GM21825 (cell line): ENCODE data around the gene BAIAP2L1.
"Not testable (repeated sequence)": the region's sequence is repeated elsewhere in the genome, so short reads cannot be mapped to it uniquely, and the experiment has no call there.

Source experiments
- ATAC-seq: cut with Tn5 transposase; IDR thresholded peaks from one replicate; pipeline ENCODE4 v1.9.1; 2021; ENCODE audit warnings: mild to moderate bottlenecking, moderate library complexity; ENCODE audit not compliant: unreplicated experiment

BAIAP2L1 gene

GRCh38 chr7:98323597-98324322, 77.1 kb downstream of the BAIAP2L1 start:
- no peak for ATAC-seq

GRCh38 chr7:98322331-98323270, 78.3 kb downstream of the BAIAP2L1 start:
- no peak for ATAC-seq

DNA sequence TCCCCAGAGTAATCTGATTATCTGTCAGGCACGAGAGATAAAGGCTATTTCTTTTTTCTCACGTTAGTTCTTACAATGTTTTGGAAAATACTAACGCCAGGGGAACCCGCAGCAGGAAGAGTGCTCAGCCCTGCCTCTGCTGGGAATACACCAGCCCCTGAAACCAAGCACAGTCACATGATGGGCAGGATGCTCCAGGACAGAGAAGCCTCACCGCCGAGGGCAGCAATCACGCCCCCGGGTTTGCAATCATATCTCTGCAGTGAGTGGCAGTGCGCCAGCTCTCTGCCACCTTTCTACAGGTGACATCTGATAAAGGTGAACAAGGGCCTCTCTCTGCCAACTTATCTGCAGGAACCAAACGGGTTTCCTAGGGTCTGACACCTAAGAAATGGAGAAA, 79.6 kb downstream of the BAIAP2L1 start:
- no peak for ATAC-seq

- no peak for ATAC-seq
Measured at GRCh38 chr7:98319176-98319575, 81.7 kb downstream of the BAIAP2L1 start.

- no peak for ATAC-seq
Measured at GRCh38 chr7:98317366-98318040, 83.4 kb downstream of the BAIAP2L1 start.

DNA sequence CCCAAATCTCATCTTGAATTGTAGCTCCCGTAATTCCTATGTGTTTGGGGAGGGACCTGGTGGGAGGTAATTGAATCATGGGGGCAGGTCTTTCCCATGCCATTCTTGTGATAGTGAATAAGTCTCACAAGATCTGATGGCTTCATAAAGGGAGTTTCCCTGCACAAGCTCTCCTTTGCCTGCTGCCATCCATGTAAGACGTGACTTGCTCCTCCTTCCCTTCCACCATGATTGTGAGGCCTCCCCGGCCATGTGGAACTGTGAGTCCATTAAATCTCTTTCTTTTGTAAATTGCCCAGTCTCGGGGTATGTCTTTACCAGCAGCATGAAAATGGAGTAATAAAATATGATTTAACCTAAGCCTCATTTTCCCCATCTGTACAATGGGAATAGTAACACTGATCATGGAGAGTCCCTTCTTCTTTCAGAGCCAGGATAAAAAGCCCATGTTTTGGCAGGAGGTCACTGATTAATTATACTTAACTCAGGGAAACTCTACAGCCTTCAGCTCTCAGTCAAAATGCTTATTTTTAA, 84.8 kb downstream of the BAIAP2L1 start:
- ATAC-seq, result not testable (repeated sequence)

GRCh38 chr7:98315318-98315993, 85.4 kb downstream of the BAIAP2L1 start:
- peak; percentile 60 for ATAC-seq

DNA sequence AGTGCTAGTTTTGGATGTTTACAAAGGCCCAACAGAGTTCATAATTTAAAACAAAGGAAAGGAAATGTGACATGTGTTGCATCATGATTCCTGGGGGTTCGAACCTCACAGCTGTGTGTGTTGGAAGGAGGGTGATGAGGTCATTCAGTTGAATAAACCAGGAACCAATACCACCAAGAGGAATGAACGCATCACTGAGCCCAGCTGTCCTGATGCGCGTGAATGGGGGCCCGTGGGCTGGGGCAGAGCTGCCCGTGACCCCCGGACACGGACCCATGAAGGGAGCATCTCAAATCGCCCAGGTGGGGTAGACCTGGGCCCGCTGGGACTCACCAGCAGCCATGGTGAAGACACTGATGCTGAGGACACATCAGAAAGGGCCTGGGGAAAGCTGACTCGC, 86.4 kb downstream of the BAIAP2L1 start:
- peak; percentile 48 for ATAC-seq

DNA sequence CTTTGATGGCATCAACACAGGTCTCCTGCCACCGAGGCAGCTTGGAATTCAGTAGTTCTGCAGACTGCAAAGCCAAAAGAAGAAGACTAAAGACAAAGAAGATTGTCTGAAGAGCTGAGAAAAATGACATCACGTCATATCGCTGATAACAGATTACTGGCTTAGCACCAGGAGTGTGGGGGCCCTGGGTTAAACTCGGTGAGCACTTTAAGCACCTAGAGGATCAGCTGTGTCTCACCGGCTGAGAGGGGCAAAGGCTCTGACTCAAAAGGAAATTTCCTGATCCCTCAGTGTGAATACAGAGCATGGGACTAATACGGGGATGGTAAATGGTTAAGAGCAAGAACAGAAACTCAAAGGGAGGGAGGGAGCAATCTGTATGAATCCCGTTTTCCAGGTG, 88.7 kb downstream of the BAIAP2L1 start:
- ATAC-seq, result no peak

DNA sequence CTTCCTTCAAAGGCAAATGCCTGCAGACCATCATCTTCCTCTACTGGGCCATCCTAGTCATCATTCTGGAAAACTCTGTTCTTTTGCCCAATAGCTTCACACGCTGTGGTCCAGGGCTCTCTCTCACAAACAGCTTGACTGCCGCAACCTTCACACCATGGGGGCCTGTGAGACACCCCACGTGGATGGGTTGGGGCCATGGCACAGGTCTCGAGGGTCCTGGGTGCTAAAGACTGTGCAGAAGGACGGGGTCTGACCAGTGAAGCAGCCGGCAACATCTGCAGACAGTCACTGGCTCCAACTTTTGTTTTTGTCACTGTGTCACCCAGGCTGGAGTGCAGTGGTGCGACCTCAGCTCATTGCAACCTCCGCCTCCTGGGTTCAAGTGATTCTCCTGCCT, 91.3 kb downstream of the BAIAP2L1 start:
- ATAC-seq, result no peak

GRCh38 chr7:98307971-98308466, 92.9 kb downstream of the BAIAP2L1 start:
- no peak for ATAC-seq

DNA sequence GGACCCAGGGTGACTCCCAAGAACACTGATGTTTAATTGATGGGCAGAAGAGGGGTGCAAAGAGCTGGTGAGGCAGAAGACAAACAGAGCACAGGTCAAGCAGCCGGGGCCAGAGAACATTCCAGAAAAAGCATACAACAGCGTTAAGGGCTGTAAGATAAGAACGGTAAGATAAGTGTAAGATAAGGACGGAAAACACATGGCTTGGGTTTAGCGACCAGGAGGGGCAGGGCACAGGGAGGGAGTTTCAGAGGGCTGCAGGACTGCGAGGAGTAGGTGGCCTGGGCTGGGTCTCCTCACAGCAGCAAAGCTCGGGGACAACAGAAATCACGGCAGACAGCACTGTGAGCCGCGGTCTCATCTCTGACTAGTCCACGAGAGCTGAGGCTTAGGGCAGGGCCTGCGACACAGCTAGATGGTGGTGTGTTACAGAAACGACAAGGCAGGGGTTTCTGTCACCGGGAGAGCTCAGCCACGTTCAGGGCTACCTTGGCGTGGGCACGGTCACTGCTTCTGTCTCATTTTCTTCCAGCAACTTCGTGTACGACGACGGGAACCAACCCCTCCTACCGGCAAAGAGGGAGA, 94.8 kb downstream of the BAIAP2L1 start:
- ATAC-seq, result no peak

DNA sequence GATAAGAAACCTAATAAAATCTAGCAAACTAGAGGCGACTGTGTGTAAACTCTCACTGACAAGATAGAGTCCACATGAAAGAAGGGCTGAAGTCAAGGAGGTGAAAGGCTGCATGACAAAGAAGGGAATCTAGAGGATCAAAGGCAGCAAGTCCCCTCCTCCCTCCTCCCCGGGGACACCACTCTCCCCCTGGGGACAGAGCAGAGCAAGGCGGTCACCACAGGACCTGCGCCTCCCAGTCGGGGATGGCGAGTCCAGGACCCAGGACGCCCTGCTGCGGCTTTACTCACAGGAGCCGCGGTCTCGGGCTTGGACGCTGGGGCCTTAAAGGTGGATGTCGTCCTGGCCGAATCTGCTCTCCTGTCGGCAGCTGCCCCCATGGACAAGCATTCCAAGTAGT, 97.0 kb downstream of the BAIAP2L1 start:
- ATAC-seq, result no peak

- no peak for ATAC-seq
Measured at GRCh38 chr7:98303176-98303865, 97.6 kb downstream of the BAIAP2L1 start.

- ATAC-seq, result no peak
Measured at GRCh38 chr7:98301693-98302470, 99.0 kb downstream of the BAIAP2L1 start.

DNA sequence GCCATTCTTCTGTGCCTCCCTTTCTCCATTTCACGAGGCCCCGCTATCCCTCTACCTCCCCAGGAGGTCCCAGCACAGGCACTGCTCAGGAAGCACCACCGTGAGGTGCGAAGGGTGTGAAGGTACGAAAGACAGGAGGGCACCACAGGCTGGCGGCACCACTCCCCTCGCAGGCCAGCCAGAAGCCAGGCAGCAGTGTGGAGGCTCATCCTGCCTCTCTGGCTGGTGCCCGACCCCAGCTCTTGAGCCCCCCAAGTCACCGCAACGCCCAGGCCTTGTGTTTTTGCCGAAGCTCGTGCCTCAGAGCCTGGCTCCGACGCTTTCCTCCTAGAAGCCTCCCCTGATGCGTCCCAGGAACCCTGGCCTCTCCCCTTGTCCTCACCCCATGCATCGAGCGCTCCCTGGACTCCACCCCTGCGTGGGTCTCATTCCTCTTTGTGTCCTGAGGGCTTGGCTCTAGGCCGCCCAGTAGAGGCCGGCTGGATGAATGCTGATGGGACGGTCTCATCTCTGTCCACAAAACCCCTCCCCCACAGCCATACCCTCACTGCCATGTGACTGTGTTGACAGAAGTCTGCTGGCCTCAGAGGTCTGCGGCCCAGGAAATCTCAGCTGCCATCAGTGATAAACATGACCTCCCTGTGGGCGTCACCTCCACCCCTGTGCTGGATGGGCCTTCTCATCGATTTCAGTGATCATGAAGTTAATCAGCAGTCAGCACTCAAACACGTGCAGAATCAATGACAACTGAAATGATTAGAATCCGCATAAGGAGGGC, 100.1 kb downstream of the BAIAP2L1 start:
- ATAC-seq, result no peak

- ATAC-seq, result no peak
Measured at GRCh38 chr7:98297626-98298286, 103.1 kb downstream of the BAIAP2L1 start.
